H1 (cell line): ENCODE measurements around the gene SLFN14. TPM values are rescaled to one million over a fixed set of nuclear protein-coding genes. Genes with fewer than 3 reads are reported as not detected.

ENCODE experiments used
- BRCA1 ChIP-seq: IDR thresholded peaks from 2 replicates; pipeline ENCODE4 v1.6.1; 2012; ENCODE audit warnings: low read depth, low read length, improper control_type of control experiment
- CHD1 ChIP-seq: IDR thresholded peaks from 2 replicates; pipeline ENCODE4 v1.6.1; 2012; ENCODE audit warnings: low read depth, low read length, improper control_type of control experiment
- CTCF ChIP-seq, 3 experiments: IDR thresholded peaks; 1 replicate in 2 of 3; 2 replicates in 1 of 3; pipeline versions ENCODE4 v1.5.1 to v1.6.1; 2011; ENCODE audit warnings: low read length in 3 of 3, mild to moderate bottlenecking in 3 of 3, inconsistent platforms in 2 of 3, low read depth in 1 of 3, moderate library complexity in 1 of 3; ENCODE audit not compliant: insufficient read depth in 1 of 3; ENCODE audit errors: control extremely low read depth in 1 of 3
- EGR1 ChIP-seq: IDR thresholded peaks from 2 replicates; pipeline ENCODE4 v1.6.1; 2011; ENCODE audit warnings: low read depth, low read length, borderline replicate concordance
- GTF2F1 ChIP-seq: IDR thresholded peaks from 2 replicates; pipeline ENCODE4 v1.6.1; 2012; ENCODE audit warnings: low read depth, low read length, improper control_type of control experiment, borderline replicate concordance
- HDAC6 ChIP-seq: IDR thresholded peaks from one replicate; pipeline ENCODE4 v1.7.1; 2012; ENCODE audit warnings: low read depth, mild to moderate bottlenecking, inconsistent platforms, low read length, moderate library complexity
- JUN ChIP-seq: IDR thresholded peaks from 2 replicates; pipeline ENCODE4 v1.6.1; 2011; ENCODE audit warnings: low read depth, mild to moderate bottlenecking, improper control_type of control experiment, low read length
- KDM1A ChIP-seq: fragments of 200-600, 300-600 bp; sonication (generic); IDR thresholded peaks from 2 replicates; pipeline ENCODE4 v1.7.1; 2016; ENCODE audit warnings: mild to moderate bottlenecking, low read length, borderline replicate concordance
- NRF1 ChIP-seq: IDR thresholded peaks from 2 replicates; pipeline ENCODE4 v1.6.1; 2011; ENCODE audit warnings: mild to moderate bottlenecking, low read depth, low read length, improper control_type of control experiment
- POU5F1 ChIP-seq: IDR thresholded peaks from 2 replicates; pipeline ENCODE4 v1.6.1; 2011; ENCODE audit warnings: low read depth, mild to moderate bottlenecking, low read length, moderate library complexity
- RNF2 ChIP-seq: fragments of 200-900, 300-1000 bp; sonication (generic); IDR thresholded peaks from 2 replicates; pipeline ENCODE4 v1.7.1; 2016; ENCODE audit warnings: borderline replicate concordance, low read depth, mild to moderate bottlenecking, antibody characterized with exemption, low read length; ENCODE audit not compliant: poor library complexity, severe bottlenecking; ENCODE audit errors: missing control alignments
- SAP30 ChIP-seq: fragments of 300-600 bp; sonication (generic); IDR thresholded peaks from 2 replicates; pipeline ENCODE4 v1.7.1; 2012; ENCODE audit warnings: low read length, moderate library complexity, mild to moderate bottlenecking, inconsistent platforms; ENCODE audit not compliant: insufficient read depth, insufficient replicate concordance
- SRF ChIP-seq: IDR thresholded peaks from 2 replicates; pipeline ENCODE4 v1.6.1; 2011; ENCODE audit warnings: mild to moderate bottlenecking, low read depth, low read length, moderate library complexity
- SUZ12 ChIP-seq: fragments of 200-600 bp; sonication (generic); IDR thresholded peaks from 2 replicates; pipeline ENCODE4 v1.6.1; 2012; ENCODE audit warnings: mild to moderate bottlenecking, inconsistent platforms, low read length, moderate library complexity, mixed read lengths
- TEAD4 ChIP-seq: IDR thresholded peaks from 2 replicates; pipeline ENCODE4 v1.6.1; 2012; ENCODE audit warnings: low read depth, low read length, inconsistent platforms, mixed read lengths
- polyA plus RNA-seq, 7 experiments: library from polyadenylated mRNA; depleted of rRNA in 3 of 7; stranded (reverse) in 5 of 7; unstranded in 2 of 7; fragments of >200 nt in 5 of 7; fragments of 200-250 nt in 2 of 7; gene quantifications; 1 replicate in 5 of 7; 2 replicates in 1 of 7; 4 replicates in 1 of 7; pipeline versions ENCODE4 v1.2.1 to v1.2.3, GENCODE V29; 2011 to 2013; ENCODE audit warnings: missing spikeins in 2 of 7, mixed read lengths in 2 of 7
- total RNA-seq: library from RNA; stranded (reverse); fragmentation: NEBNext Ultra II Directional; extraction: Animal tissue kit (Norgen Biotek cat#: 25700); gene quantifications from 2 replicates; pipeline ENCODE4 v1.2.1, GENCODE V29; 2021
- TF ChIP-seq, protein P1 (sequence below): IDR thresholded peaks from 2 replicates; pipeline ENCODE4 v1.6.1; 2012; ENCODE audit warnings: inconsistent platforms
- TF ChIP-seq, protein P2 (sequence below): IDR thresholded peaks from 2 replicates; pipeline ENCODE4 v1.6.1; 2011; ENCODE audit warnings: low read depth, mild to moderate bottlenecking, low read length; ENCODE audit not compliant: insufficient read depth

The SLFN14 gene
- total and polyA plus RNA-seq, 2 of the 8 experiments (the other 6 are each of a cell fraction or from before 2014, with no cell fraction given): 0.03 TPM; not detected in 1

DNA sequence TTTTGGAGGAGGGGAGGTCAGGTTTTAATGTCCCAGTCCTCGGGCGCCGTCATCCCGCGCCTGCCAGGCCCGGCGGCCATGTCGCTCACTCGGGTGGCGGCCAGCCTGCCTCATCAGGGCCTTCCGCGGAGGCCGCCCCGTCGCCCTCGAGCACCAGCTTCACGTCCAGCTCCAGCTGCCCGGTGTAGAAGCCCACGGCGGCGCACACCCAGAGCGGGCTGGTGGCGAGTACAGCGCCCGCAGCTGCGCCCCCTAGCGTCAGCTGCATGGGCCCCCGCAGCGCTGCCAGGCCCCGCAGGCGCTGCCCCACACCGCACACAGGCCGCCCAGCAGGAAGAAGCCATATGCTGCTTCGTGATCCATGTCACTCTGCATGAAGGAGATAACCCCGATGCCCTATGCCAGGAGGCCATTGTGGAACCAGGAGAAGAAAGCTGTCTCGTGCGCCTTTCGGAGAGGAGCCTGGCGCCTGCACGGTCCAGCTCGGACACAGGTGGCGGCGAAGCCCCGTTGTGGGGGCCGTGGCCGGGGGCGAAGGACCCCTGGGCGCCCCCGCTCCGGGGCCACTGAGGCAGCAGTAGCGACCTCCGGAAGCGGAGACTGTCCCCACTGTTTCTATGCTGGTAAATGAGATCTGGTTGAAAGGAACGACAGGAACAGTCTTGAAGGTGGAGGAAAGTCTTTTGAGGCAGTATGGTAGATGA, 36.1 kb upstream of the SLFN14 start (continued):
- no peak for TF ChIP-seq RNF2
- TF ChIP-seq, protein P1, sequence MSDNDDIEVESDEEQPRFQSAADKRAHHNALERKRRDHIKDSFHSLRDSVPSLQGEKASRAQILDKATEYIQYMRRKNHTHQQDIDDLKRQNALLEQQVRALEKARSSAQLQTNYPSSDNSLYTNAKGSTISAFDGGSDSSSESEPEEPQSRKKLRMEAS: peak; percentile 68; the same call in 1 of the 2 replicates
- no peak for TF ChIP-seq NRF1
- TF ChIP-seq HDAC6: no peak
- TF ChIP-seq SRF: no peak
- no peak for TF ChIP-seq JUN
- no peak for TF ChIP-seq CHD1
- TF ChIP-seq, protein P2, sequence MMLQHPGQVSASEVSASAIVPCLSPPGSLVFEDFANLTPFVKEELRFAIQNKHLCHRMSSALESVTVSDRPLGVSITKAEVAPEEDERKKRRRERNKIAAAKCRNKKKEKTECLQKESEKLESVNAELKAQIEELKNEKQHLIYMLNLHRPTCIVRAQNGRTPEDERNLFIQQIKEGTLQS: no peak
- TF ChIP-seq TEAD4: no peak
- no peak for TF ChIP-seq GTF2F1
- no peak for TF ChIP-seq KDM1A
- TF ChIP-seq EGR1: no peak
- TF ChIP-seq BRCA1: no peak
- peak; percentile 87 to 90 (median 89) for TF ChIP-seq CTCF (IDR thresholded peaks at IDR 0.05; ENCODE audit: control extremely low read depth in 1 of 3, insufficient read depth in 1 of 3, low read depth in 1 of 3, low read length in 3 of 3)
- TF ChIP-seq POU5F1: no peak
- TF ChIP-seq SUZ12: no peak
- TF ChIP-seq SAP30: no peak
